ACC112 (cell line): ENCODE results near the gene TMEM131.
"Not testable (repeated sequence)": the region's sequence is repeated elsewhere in the genome, so short reads cannot be mapped to it uniquely, and the experiment has no call there.

Experiments used
- H2AFZ ChIP-seq: fragments of 200-600 bp; sonication (generic); one replicate; pipeline ENCODE4 v1.6.0; 2017; ENCODE audit warnings: antibody characterized with exemption, low read length; ENCODE audit not compliant: unreplicated experiment
- H3K27ac ChIP-seq: fragments of 200-600 bp; sonication (generic); 2 replicates; pipeline ENCODE4 v1.5.1; 2014; ENCODE audit warnings: low read depth, mild to moderate bottlenecking, antibody characterized with exemption, low read length, moderate library complexity
- H3K27me3 ChIP-seq: fragments of 200-600 bp; sonication (generic); 2 replicates; pipeline ENCODE4 v1.6.1; 2014; ENCODE audit warnings: mild to moderate bottlenecking, antibody characterized with exemption, low read length, moderate library complexity, mixed read lengths; ENCODE audit not compliant: insufficient read depth
- H3K36me3 ChIP-seq: fragments of 200-600 bp; sonication (generic); 2 replicates; pipeline ENCODE4 v1.6.1; 2016; ENCODE audit warnings: mild to moderate bottlenecking, antibody characterized with exemption, low read length, moderate library complexity, mixed read lengths; ENCODE audit not compliant: insufficient read depth
- H3K4me1 ChIP-seq: fragments of 200-600 bp; sonication (generic); one replicate; pipeline ENCODE4 v1.6.1; 2016; ENCODE audit warnings: low read length, mixed read lengths; ENCODE audit not compliant: insufficient read depth, unreplicated experiment, control insufficient read depth
- H3K4me3 ChIP-seq: fragments of 200-600 bp; sonication (generic); 2 replicates; pipeline ENCODE4 v1.5.1; 2014; ENCODE audit warnings: mild to moderate bottlenecking, low read depth, low read length
- H3K79me2 ChIP-seq: fragments of 200-600 bp; sonication (generic); one replicate; pipeline ENCODE4 v1.6.0; 2016; ENCODE audit warnings: low read length; ENCODE audit not compliant: control insufficient read depth, unreplicated experiment, insufficient read depth

Gene TMEM131

GRCh38 chr2:97857553-97857952 lies 138.2 kb downstream of the TMEM131 start:
- Histone ChIP-seq H3K4me1 (no peaks in the 10 kb centered on the region), H3K27me3 (no peaks in the 10 kb centered on the region), H2AFZ (no peak overlapping the region), H3K4me3 (no peak overlapping the region), H3K36me3 (peaks cover 3% of the 10 kb centered on the region), H3K27ac (no peak overlapping the region), H3K79me2 (no peaks in the 10 kb centered on the region)

GRCh38 chr2:97853057-97853456 lies 142.7 kb downstream of the TMEM131 start:
- H2AFZ ChIP-seq, H3K4me1 ChIP-seq, H3K79me2 ChIP-seq, H3K27me3 ChIP-seq, H3K36me3 ChIP-seq, H3K4me3 ChIP-seq, H3K27ac ChIP-seq: not testable (repeated sequence)

GRCh38 chr2:97851172-97851571 lies 144.6 kb downstream of the TMEM131 start:
- peaks cover under 1% of the 10 kb centered on the region for H3K79me2 ChIP-seq
- H2AFZ ChIP-seq = no peak overlapping the region
- H3K4me1 ChIP-seq = no peaks in the 10 kb centered on the region
- H3K4me3 ChIP-seq = no peak overlapping the region
- no peaks in the 10 kb centered on the region for H3K27me3 ChIP-seq
- H3K27ac ChIP-seq = no peak overlapping the region
- H3K36me3 ChIP-seq = no peaks in the 10 kb centered on the region

- Histone ChIP-seq H3K4me1 (no peaks in the 10 kb centered on the region), H3K4me3 (no peak overlapping the region), H3K27me3 (no peaks in the 10 kb centered on the region), H3K79me2 (peaks cover 3% of the 10 kb centered on the region), H3K36me3 (no peaks in the 10 kb centered on the region), H2AFZ (no peak overlapping the region), H3K27ac (no peak overlapping the region)
These were observed 145.7 kb downstream of the TMEM131 start for GRCh38 chr2:97849881-97850528.

GRCh38 chr2:97848306-97848705 lies 147.4 kb downstream of the TMEM131 start:
- Histone ChIP-seq H3K27ac (no peak overlapping the region), H3K79me2 (peaks cover 3% of the 10 kb centered on the region), H3K4me3 (no peak overlapping the region), H3K27me3 (no peaks in the 10 kb centered on the region), H3K36me3 (no peaks in the 10 kb centered on the region), H2AFZ (no peak overlapping the region), H3K4me1 (no peaks in the 10 kb centered on the region)

- H2AFZ ChIP-seq, H3K79me2 ChIP-seq, H3K27ac ChIP-seq, H3K36me3 ChIP-seq, H3K27me3 ChIP-seq, H3K4me3 ChIP-seq, H3K4me1 ChIP-seq: not testable (repeated sequence)
These were observed 149.0 kb downstream of the TMEM131 start for GRCh38 chr2:97846716-97847115.

- H3K36me3 ChIP-seq = no peaks in the 10 kb centered on the region
- H3K79me2 ChIP-seq = peaks cover 3% of the 10 kb centered on the region
- no peak overlapping the region for H3K27ac ChIP-seq
- H3K27me3 ChIP-seq = no peaks in the 10 kb centered on the region
- no peaks in the 10 kb centered on the region for H3K4me1 ChIP-seq
- no peak overlapping the region for H2AFZ ChIP-seq
- no peak overlapping the region for H3K4me3 ChIP-seq
These were observed 149.9 kb downstream of the TMEM131 start for GRCh38 chr2:97845818-97846217.

- Histone ChIP-seq H3K79me2 (peaks cover 3% of the 10 kb centered on the region), H3K36me3 (0 out of 2 replicates have a peak, but pooled peaks cover under 1% of the 10 kb centered on the region)
These were observed 150.6 kb downstream of the TMEM131 start for GRCh38 chr2:97845133-97845532.

GRCh38 chr2:97844311-97844859 lies 151.4 kb downstream of the TMEM131 start:
- no peaks in the 10 kb centered on the region for H3K4me1 ChIP-seq
- H2AFZ ChIP-seq = no peak overlapping the region
- peaks cover 3% of the 10 kb centered on the region for H3K79me2 ChIP-seq
- 0 out of 2 replicates have a peak, but pooled peaks cover 4% of the 10 kb centered on the region for H3K36me3 ChIP-seq
- no peak overlapping the region for H3K4me3 ChIP-seq
- H3K27me3 ChIP-seq = no peaks in the 10 kb centered on the region
- H3K27ac ChIP-seq = no peak overlapping the region

More at GRCh38 chr2:97845133-97845532, 150.6 kb downstream of the TMEM131 start:
- Histone ChIP-seq H3K27me3 (no peaks in the 10 kb centered on the region), H3K4me1 (no peaks in the 10 kb centered on the region), H3K4me3 (no peak overlapping the region), H2AFZ (no peak overlapping the region), H3K27ac (no peak overlapping the region)

GRCh38 chr2:97840198-97840597 lies 155.6 kb downstream of the TMEM131 start:
- Histone ChIP-seq H3K27ac (no peak overlapping the region), H3K79me2 (no peaks in the 10 kb centered on the region), H3K4me1 (no peaks in the 10 kb centered on the region), H3K36me3 (0 out of 2 replicates have a peak, but pooled peaks cover 14% of the 10 kb centered on the region), H3K27me3 (no peaks in the 10 kb centered on the region), H3K4me3 (no peak overlapping the region), H2AFZ (no peak overlapping the region)

- Histone ChIP-seq H3K4me3 (no peak overlapping the region), H3K27ac (no peak overlapping the region), H3K36me3 (peaks cover 12% of the 10 kb centered on the region), H3K79me2 (no peaks in the 10 kb centered on the region), H3K27me3 (no peaks in the 10 kb centered on the region), H2AFZ (no peak overlapping the region), H3K4me1 (no peaks in the 10 kb centered on the region)
These were observed 161.1 kb downstream of the TMEM131 start for GRCh38 chr2:97834610-97835009.
